Middle frontal gyrus (tissue), 1 donor: ENCODE data around the gene MYO7A.

Source experiments
- DNase-seq: peaks from one replicate; pipeline ENCODE4 v3.0.0-alpha.2; 2015; ENCODE audit warnings: low spot score; ENCODE audit errors: extremely low spot score

Gene MYO7A

DNA sequence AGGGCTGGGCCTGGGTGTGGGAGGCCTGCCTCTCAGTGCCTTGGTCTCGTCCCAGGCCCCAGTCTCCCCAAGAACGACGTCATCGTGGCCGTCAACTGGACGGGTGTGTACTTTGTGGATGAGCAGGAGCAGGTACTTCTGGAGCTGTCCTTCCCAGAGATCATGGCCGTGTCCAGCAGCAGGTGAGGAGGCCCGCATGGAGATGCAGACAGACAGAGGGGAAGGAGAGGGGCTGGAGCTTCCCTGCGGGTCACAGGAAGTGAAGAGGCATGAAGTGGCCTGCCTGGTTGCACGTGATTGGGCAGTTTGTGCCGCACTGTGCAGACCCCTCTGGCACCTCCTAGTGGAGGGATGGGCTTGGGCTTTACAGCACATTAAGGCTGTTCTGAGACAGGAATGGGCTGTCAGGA is 70.4 kb downstream of the MYO7A start:
- no peak for DNase-seq

DNA sequence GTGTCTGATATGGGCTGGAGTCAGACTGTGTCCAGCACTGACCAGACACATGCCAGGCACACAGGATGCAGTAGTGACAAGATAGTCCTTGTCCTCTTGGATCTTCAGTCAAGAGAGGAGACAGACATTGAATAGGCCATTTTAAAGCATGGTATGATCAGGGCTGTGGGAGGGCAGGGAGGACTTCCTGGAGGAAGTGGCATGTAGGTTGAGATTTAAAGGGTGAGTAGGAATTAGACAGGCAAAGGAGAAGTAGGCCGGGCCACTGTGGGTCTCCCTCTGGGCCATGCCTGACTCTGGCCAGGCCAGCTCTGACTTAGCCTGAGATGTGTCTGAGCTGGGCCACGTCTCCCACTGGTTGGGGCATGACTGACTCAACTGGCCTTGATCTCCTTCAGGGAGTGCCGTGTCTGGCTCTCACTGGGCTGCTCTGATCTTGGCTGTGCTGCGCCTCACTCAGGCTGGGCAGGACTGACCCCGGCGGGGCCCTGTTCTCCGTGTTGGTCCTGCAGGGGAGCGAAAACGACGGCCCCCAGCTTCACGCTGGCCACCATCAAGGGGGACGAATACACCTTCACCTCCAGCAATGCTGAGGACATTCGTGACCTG is 71.2 kb downstream of the MYO7A start:
- no peak for DNase-seq

GRCh38 chr11:77200351-77201268 is 72.6 kb downstream of the MYO7A start:
- no peak for DNase-seq

DNA sequence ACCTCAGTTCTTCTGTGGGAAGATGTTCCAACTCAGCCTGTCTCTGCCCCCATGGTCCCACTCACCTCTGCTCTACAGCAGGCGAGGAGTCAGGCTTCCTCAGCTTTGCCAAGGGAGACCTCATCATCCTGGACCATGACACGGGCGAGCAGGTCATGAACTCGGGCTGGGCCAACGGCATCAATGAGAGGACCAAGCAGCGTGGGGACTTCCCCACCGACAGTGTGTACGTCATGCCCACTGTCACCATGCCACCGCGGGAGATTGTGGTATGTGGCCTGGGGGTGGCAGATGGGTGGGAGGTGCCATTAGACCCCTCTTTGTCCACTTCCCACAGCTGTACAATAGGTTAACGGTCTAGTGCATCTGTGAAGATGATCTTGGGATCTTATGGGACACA is 73.3 kb downstream of the MYO7A start:
- DNase-seq = no peak

DNA sequence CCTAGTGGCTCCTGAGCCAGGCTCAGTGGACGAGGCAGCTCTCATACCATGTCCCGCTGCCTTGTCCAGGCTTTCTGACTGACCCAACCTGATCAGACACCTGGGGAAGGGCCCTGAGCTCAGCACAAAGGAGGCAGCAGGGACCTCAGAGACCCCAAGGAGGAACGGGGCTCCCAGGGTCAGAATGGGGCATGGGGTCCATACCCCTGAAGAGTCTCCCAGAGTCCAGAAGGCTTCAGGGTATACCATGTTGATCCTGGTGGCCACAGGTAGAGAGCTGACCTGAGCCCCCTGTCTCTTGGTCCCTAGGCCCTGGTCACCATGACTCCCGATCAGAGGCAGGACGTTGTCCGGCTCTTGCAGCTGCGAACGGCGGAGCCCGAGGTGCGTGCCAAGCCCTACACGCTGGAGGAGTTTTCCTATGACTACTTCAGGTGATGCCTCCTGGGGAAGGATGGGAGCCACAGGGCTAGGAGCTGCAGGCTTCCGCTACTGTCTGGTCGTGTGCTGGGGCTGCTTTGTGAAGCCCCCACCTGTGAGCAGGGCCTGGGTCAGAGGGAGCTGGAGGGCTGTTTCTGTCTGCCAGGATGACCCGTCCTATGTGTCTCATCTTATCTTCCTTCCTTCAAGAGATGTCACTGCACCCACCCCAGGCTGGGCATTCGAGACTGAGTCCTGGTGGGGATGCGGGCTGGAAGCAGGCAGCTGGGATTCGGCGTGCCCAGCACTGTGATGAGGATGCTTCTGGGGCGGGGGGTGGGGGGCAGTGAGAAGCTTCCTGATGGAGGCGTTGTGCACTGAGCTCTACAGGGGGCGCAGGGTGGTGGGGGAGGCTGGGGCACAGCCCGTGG is 74.2 kb downstream of the MYO7A start:
- no peak for DNase-seq

DNA sequence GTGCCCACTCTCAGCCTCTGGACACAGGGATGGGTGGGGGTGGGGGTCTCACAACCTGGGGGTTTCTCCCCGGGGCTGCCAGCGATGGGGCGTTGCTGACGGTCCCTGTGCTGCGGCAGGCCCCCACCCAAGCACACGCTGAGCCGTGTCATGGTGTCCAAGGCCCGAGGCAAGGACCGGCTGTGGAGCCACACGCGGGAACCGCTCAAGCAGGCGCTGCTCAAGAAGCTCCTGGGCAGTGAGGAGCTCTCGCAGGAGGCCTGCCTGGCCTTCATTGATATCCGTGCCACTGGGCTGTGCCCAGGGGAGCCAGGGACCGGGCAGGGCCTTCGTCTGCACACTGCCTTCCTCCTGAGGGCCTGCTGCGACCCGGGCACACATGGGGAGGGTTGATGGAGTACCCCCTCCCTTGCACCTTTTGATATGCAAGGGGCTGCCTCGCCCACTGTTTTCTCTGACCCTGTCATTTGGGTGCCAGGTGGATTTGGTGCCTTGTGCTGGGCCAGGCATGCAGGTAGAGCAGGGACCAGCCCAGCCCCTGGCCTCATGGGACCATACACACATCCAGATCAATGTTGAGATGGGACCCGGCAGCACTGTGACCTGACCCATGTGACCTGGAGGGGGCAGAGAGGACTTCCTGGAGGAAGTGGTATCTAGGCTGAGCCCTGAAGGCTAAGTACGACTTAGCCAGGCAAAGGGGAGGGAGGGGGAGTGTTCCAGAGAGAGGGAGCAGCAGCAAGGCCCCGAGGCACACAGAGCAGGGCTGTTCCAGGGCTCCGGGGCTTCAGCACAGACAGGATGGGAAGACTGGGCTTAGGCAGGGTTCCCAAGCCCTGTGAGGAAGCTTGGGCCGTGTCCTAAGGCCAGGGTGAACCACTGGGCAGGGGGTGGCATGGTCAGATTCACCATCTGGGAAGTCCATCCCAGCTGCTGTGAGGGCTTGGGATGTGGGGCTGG is 75.2 kb downstream of the MYO7A start:
- DNase-seq = no peak

GRCh38 chr11:77203901-77204753 is 76.1 kb downstream of the MYO7A start:
- no peak for DNase-seq

- DNase-seq = no peak
These were observed 76.9 kb downstream of the MYO7A start for GRCh38 chr11:77204754-77205466.

DNA sequence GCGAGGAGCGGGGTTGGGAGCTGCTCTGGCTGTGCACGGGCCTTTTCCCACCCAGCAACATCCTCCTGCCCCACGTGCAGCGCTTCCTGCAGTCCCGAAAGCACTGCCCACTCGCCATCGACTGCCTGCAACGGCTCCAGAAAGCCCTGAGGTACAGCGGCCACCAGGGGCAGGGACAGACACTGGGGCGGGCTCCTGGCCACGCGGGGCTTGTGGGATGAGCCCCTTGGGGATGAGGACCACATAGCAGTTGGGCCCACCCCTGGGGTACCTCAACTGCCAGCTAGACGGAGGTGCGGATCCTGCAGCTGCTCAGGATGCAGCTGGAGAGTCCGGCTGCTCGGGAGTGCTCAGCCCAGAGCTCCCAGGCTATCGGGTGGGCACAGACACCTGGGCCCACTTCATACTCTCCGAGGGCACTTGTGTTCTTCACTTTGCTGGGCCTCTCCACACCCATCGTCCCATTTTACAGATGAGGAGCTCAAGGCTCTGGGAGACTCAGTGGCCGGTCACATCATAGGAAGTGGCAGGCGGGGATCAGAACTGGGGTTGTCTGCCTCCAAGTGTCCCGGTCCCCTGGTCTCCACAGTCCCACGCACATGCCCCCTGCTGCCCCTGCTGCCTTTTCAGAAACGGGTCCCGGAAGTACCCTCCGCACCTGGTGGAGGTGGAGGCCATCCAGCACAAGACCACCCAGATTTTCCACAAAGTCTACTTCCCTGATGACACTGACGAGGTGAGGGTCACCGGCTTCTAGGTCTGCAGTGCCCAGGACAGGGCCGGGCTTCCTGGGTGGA is 77.6 kb downstream of the MYO7A start:
- DNase-seq = no peak

- no peak for DNase-seq
These were observed 78.4 kb downstream of the MYO7A start for GRCh38 chr11:77206264-77207018.

GRCh38 chr11:77207019-77207485 is 79.0 kb downstream of the MYO7A start:
- no peak for DNase-seq

GRCh38 chr11:77207618-77208313 is 79.7 kb downstream of the MYO7A start:
- no peak for DNase-seq

- DNase-seq = no peak
These were observed 80.5 kb downstream of the MYO7A start for GRCh38 chr11:77208535-77208934.

DNA sequence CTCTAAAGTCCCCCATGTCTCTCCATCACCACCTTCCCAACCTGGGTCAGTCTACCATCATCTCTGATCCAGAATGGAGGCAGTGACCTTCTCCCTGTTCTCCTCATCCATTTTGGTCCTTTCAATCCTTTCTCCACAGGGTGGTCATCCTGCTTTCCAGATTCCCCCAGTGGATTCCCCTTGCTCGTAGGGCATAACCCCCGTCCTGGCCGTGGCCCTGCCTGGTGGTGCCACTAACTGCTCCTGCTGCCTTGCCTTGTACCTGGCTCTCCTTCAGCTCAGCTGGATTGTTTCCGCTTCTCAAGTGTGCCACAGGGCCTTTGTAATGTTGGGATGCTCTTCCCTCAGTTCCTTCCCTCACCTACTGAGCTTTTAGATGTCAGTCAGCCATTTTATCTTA is 81.6 kb downstream of the MYO7A start:
- DNase-seq = no peak

- no peak for DNase-seq
These were observed 83.0 kb downstream of the MYO7A start for GRCh38 chr11:77211040-77211451.

DNA sequence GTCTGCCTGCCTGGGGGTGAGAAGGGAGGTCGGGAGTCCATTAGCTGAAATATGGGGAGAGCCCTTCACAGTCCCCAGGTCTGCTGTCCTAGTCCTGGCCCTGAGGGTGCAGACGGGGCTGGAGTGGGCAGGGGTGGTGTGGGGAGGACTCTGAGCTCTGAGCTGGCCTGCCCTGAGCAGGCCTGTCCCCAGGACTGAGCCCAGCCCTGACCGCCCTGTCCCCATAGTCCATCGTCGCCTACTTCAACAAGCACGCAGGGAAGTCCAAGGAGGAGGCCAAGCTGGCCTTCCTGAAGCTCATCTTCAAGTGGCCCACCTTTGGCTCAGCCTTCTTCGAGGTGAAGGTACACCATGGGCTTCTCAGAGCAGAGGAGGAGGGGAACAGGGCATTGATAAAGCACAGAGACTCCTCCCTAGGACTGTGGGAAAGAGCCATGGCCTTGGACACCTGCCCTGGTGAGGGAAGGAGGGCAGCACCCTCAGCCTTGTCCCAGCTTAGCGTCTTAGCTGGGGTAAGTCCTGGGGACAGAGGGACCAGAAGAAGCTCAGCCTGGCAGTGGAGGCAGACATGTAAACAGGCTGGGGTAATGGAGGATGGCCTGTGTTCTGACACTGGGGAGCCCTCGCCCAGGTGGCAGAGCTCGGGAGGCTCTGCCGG is 83.7 kb downstream of the MYO7A start:
- DNase-seq = no peak
